GM21737 (cell line): Measurements from ENCODE around the gene CR1L.
"Not testable (repeated sequence)": the region's sequence is repeated elsewhere in the genome, so short reads cannot be mapped to it uniquely, and the experiment has no call there.

Source experiments
- ATAC-seq: cut with Tn5 transposase; IDR thresholded peaks from one replicate; pipeline ENCODE4 v1.9.1; 2021; ENCODE audit warnings: mild to moderate bottlenecking, moderate library complexity; ENCODE audit not compliant: unreplicated experiment

The CR1L gene

GRCh38 chr1:207742850-207743555 is 98.1 kb downstream of the CR1L start:
- no peak for ATAC-seq

- no peak for ATAC-seq
These were observed 99.1 kb downstream of the CR1L start for GRCh38 chr1:207744000-207744534.

- no peak for ATAC-seq
These were observed 100.4 kb downstream of the CR1L start for GRCh38 chr1:207745285-207745684.

- no peak for ATAC-seq
These were observed 101.2 kb downstream of the CR1L start for GRCh38 chr1:207745839-207746767.

GRCh38 chr1:207747627-207748492 is 102.9 kb downstream of the CR1L start:
- ATAC-seq, result no peak

GRCh38 chr1:207748737-207749528 is 104.0 kb downstream of the CR1L start:
- no peak for ATAC-seq

- no peak for ATAC-seq
These were observed 105.8 kb downstream of the CR1L start for GRCh38 chr1:207750631-207751305.

- ATAC-seq, result not testable (repeated sequence)
These were observed 106.5 kb downstream of the CR1L start for GRCh38 chr1:207751463-207751789.

GRCh38 chr1:207751790-207752455 is 107.0 kb downstream of the CR1L start, which contains the start of gene CD46:
Gene CD46, plus strand, starts transcription at chr1:207752054. Its CDS starts 159 bp downstream, at chr1:207752213.
- ATAC-seq, result peak; percentile 98

GRCh38 chr1:207752456-207752998 is 107.6 kb downstream of the CR1L start:
- ATAC-seq, result peak; percentile 27

GRCh38 chr1:207753611-207754010 is 108.7 kb downstream of the CR1L start:
- ATAC-seq, result no peak

GRCh38 chr1:207754011-207754410 is 109.1 kb downstream of the CR1L start:
- ATAC-seq, result no peak

- ATAC-seq, result no peak
These were observed 110.2 kb downstream of the CR1L start for GRCh38 chr1:207754974-207755700.

GRCh38 chr1:207755846-207756693 is 111.1 kb downstream of the CR1L start:
- ATAC-seq, result no peak

GRCh38 chr1:207762622-207763021 is 117.7 kb downstream of the CR1L start:
- no peak for ATAC-seq

GRCh38 chr1:207763091-207763490 is 118.2 kb downstream of the CR1L start:
- ATAC-seq, result no peak

GRCh38 chr1:207763972-207764371 is 119.0 kb downstream of the CR1L start:
- ATAC-seq, result no peak
